Natural killer cell (primary cell): ENCODE data around the gene RNF126. TPM values are rescaled to one million over a fixed set of nuclear protein-coding genes. Genes with fewer than 3 reads are reported as not detected.

Experiments
- ATAC-seq, 3 donors: fragments of 150-1000 bp in 2 of 3; fragments of 200-7000 bp in 1 of 3; cut with Tn5 transposase; 1 replicate in 1 of 3; 2 replicates in 2 of 3; pipeline ENCODE4 v1.10.0; 2021; ENCODE audit warnings: mild to moderate bottlenecking in 2 of 3, moderate library complexity in 2 of 3
- DNase-seq, 2 donors: peaks; one replicate each; pipeline versions ENCODE4 v3.0.0 to v3.0.0-alpha.2; 2013 to 2021; ENCODE audit warnings: mixed read lengths in 1 of 2
- H3K27ac ChIP-seq: one replicate; pipeline ENCODE4 v1.5.1; 2013; ENCODE audit warnings: mild to moderate bottlenecking, low read length
- H3K27me3 ChIP-seq: one replicate; pipeline ENCODE4 v1.6.1; 2013; ENCODE audit warnings: low read length; ENCODE audit not compliant: control insufficient read depth, insufficient read depth
- H3K36me3 ChIP-seq: one replicate; pipeline ENCODE4 v1.6.1; 2013; ENCODE audit warnings: low read length; ENCODE audit not compliant: control insufficient read depth, insufficient read depth
- H3K4me1 ChIP-seq: one replicate; pipeline ENCODE4 v1.6.1; 2013; ENCODE audit warnings: low read length; ENCODE audit not compliant: control insufficient read depth, insufficient read depth
- H3K4me3 ChIP-seq: one replicate; pipeline ENCODE4 v1.5.1; 2013; ENCODE audit warnings: low read length
- H3K9me3 ChIP-seq: one replicate; pipeline ENCODE4 v1.6.1; 2013; ENCODE audit warnings: low read length; ENCODE audit not compliant: control insufficient read depth, insufficient read depth
- H3K27ac Mint-ChIP-seq, 2 donors: one replicate each; pipeline ENCODE4 v1.8.0; 2022; ENCODE audit warnings: mild to moderate bottlenecking in 2 of 2, mixed read lengths in 2 of 2, moderate library complexity in 1 of 2
- H3K27me3 Mint-ChIP-seq, 2 donors: one replicate each; pipeline ENCODE4 v1.8.0; 2022; ENCODE audit warnings: low read depth in 2 of 2, mixed read lengths in 2 of 2
- H3K36me3 Mint-ChIP-seq: one replicate; pipeline ENCODE4 v1.8.0; 2022; ENCODE audit warnings: mixed read lengths
- H3K4me1 Mint-ChIP-seq, 2 donors: one replicate each; pipeline ENCODE4 v1.8.0; 2022; ENCODE audit warnings: mixed read lengths in 2 of 2
- H3K4me3 Mint-ChIP-seq: one replicate; pipeline ENCODE4 v1.8.0; 2022; ENCODE audit warnings: mild to moderate bottlenecking, moderate library complexity, mixed read lengths
- H3K9me3 Mint-ChIP-seq, 2 donors: one replicate each; pipeline ENCODE4 v1.8.0; 2022; ENCODE audit warnings: mixed read lengths in 2 of 2
- CTCF ChIP-seq: fragments of 200-600 bp; IDR thresholded peaks from one replicate; pipeline ENCODE4 v1.8.0; 2022; ENCODE audit warnings: antibody characterized with exemption
- WGBS: methylation state at CpG from one replicate; pipeline ENCODE4 v1.1.7; 2013; ENCODE audit warnings: missing lambda C conversion rate; ENCODE audit not compliant: insufficient coverage; 5-methylcytosine and 5-hydroxymethylcytosine counted together
- intact Hi-C: fragments of 100-400 bp; cut with micrococcal nuclease; formaldehyde crosslinking; loops from one replicate; pipeline ENCODE4 v1.14.2; 2022
- total RNA-seq, 4 donors: library from RNA; stranded (reverse); fragments of 120-200 nt in 1 of 4; gene quantifications; one replicate each; pipeline versions ENCODE4 v1.2.3 to v1.2.4, GENCODE V29; 2013 to 2022

Gene RNF126
- total RNA-seq, 3 donors from 2014 or later (not counting 1 experiment from before 2014, with no cell fraction given) = 119 to 149 (median 146) TPM

DNA sequence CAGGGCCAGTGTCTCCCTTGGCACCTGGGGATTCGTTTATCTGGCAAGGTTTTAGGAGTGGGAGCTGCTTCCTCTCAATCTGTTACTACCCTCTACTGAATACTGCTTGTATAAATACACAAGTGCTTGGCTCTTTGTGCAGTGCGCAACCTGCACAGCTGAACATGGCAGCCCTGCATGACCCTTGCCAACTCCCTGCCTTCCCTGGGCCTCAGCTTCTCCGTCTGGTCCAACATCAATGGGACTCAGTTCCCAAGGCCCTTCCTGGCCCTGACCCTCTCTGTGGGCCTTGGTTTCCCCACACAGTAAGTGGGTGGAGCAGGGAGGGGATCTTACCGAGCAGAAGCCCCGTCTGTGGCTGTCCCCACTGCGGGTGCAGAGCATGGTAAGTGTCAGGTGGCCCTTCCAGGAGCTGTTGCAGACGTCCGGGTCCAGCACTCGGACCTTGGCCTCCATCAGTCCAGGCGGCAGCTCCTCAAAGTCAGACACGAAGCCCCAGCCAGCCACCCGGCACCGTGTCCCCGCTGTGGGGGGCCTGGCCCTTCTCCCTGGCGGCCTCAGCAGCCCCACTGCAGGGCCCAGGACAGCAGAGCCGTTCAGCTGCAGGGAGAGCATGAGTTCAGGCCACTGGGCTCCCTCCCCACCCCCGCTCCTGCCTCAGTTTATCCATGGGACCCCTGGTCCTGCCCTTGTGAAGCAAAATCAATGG lies 23.7 kb upstream of the RNF126 start:
- 82% methylated on average over 17 of the region's 17 CpGs for WGBS
- Histone ChIP-seq H3K9me3 (no peaks in the 10 kb centered on the region), H3K27ac (no peak overlapping the region), H3K4me1 (peaks cover 2% of the 10 kb centered on the region), H3K4me3 (no peak overlapping the region), H3K36me3 (no peaks in the 10 kb centered on the region), H3K27me3 (no peaks in the 10 kb centered on the region)
- TF ChIP-seq CTCF = no peak
- DNase-seq (no peak), ATAC-seq (no peak)
- Mint-ChIP-seq H3K4me1 (peaks cover 0 to 6% of the 10 kb centered on the region in 2 donors), H3K27ac (no peak overlapping the region), H3K27me3 (no peaks in the 10 kb centered on the region), H3K4me3 (no peak overlapping the region), H3K36me3 (no peaks in the 10 kb centered on the region), H3K9me3 (no peaks in the 10 kb centered on the region)
- intact Hi-C loops = no loop called here

- H3K27ac ChIP-seq = no peak overlapping the region
- peaks cover 13% of the 10 kb centered on the region for H3K4me1 ChIP-seq
- no peak overlapping the region for H3K4me3 ChIP-seq
- no peak for ATAC-seq
- no peaks in the 10 kb centered on the region for H3K36me3 ChIP-seq
- Mint-ChIP-seq H3K27ac (no peak overlapping the region), H3K4me1 (peaks cover 5 to 18% of the 10 kb centered on the region in 2 donors), H3K36me3 (no peaks in the 10 kb centered on the region), H3K9me3 (no peaks in the 10 kb centered on the region), H3K4me3 (no peak overlapping the region), H3K27me3 (no peaks in the 10 kb centered on the region)
- H3K27me3 ChIP-seq = no peaks in the 10 kb centered on the region
- TF ChIP-seq CTCF = no peak
- H3K9me3 ChIP-seq = no peaks in the 10 kb centered on the region
- intact Hi-C loops = no loop called here
- no peak for DNase-seq
- 94% methylated on average over 31 of the region's 31 CpGs for WGBS
Observed at GRCh38 chr19:685454-685931, 22.5 kb upstream of the RNF126 start.

DNA sequence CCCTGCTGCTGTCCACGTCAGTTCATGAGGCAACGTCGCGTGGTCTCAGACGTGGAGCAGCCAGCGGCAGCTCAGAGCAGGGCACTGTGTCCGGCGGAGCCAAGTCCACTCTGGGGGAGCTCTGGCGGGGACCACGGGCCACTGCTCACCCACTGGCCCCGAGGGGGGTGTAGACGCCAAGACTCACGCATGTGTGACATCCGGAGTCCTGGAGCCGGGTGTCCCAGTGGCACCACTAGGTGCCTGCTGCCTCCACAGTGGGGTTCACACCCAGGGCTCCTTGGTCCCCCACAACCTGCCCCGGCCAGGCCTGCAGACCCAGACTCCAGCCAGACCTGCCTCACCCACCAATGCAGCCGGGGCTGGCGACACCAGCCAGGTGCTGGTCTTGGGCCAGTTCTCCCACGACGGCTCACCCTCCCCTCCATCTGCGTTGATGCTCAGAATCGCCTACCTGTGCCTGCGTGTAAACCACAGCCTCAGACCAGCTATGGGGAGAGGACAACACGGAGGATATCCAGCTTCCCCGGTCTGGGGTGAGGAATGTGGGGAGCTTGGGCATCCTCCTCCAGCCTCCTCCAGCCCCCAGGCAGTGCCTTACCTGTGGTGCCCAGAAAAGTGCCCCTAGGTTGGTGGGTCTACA lies 19.8 kb upstream of the RNF126 start:
- Histone ChIP-seq H3K4me3 (no peak overlapping the region), H3K9me3 (no peaks in the 10 kb centered on the region), H3K36me3 (no peaks in the 10 kb centered on the region), H3K4me1 (peaks cover 23% of the 10 kb centered on the region), H3K27me3 (peaks cover 2% of the 10 kb centered on the region), H3K27ac (no peak overlapping the region)
- Mint-ChIP-seq H3K36me3 (no peaks in the 10 kb centered on the region), H3K27ac (no peak overlapping the region), H3K4me3 (no peak overlapping the region), H3K4me1 (peaks cover 5 to 13% of the 10 kb centered on the region in 2 donors), H3K9me3 (no peaks in the 10 kb centered on the region), H3K27me3 (no peaks in the 10 kb centered on the region)
- no peak for ATAC-seq
- DNase-seq = no peak
- no peak for TF ChIP-seq CTCF
- intact Hi-C loops = no loop called here
- WGBS = 89% methylated on average over 25 of the region's 25 CpGs
